Activated naive CD4-positive, alpha-beta T cell treated with anti-CD3 and anti-CD28 coated beads for 36 hours (primary cell): ENCODE data around the gene PGLYRP4. TPM values are rescaled to one million over a fixed set of nuclear protein-coding genes. Genes with fewer than 3 reads are reported as not detected.

Experiments
- CTCF ChIA-PET: fragments of 350-600 bp; sonication (Branson Sonifier 250); formaldehyde crosslinking; loops from one replicate; lab custom pipeline; 2021; ENCODE audit warnings: antibody characterized with exemption; lab: Charles Lee
- DNase-seq: peaks from one replicate; pipeline ENCODE4 v3.0.0-alpha.2; 2020
- H3K27ac Mint-ChIP-seq: one replicate; pipeline ENCODE4 v1.8.0; 2021; ENCODE audit warnings: mild to moderate bottlenecking, mixed read lengths
- H3K27me3 Mint-ChIP-seq: one replicate; pipeline ENCODE4 v1.8.0; 2021; ENCODE audit warnings: low read depth, mixed read lengths
- H3K36me3 Mint-ChIP-seq: one replicate; pipeline ENCODE4 v1.8.0; 2021; ENCODE audit warnings: low read depth, mixed read lengths
- H3K4me1 Mint-ChIP-seq: one replicate; pipeline ENCODE4 v1.8.0; 2021; ENCODE audit warnings: low read depth, mixed read lengths
- H3K4me3 Mint-ChIP-seq: one replicate; pipeline ENCODE4 v1.8.0; 2021; ENCODE audit warnings: mild to moderate bottlenecking, moderate library complexity, mixed read lengths
- H3K9me3 Mint-ChIP-seq: one replicate; pipeline ENCODE4 v1.8.0; 2021; ENCODE audit warnings: mixed read lengths
- intact Hi-C: fragments of 100-400 bp; cut with micrococcal nuclease; formaldehyde crosslinking; loops from one replicate; pipeline ENCODE4 v1.15.1; 2023
- total RNA-seq, 2 experiments: library from RNA; stranded (reverse); gene quantifications; one replicate each; pipeline ENCODE4 v1.2.3, GENCODE V29; 2021

Gene PGLYRP4
- total RNA-seq, 2 experiments from 2014 or later, result not detected

- peak; percentile 27 for DNase-seq
- Mint-ChIP-seq H3K27ac (no peak overlapping the region), H3K36me3 (no peaks in the 10 kb centered on the region), H3K9me3 (no peaks in the 10 kb centered on the region), H3K4me1 (peaks cover 16% of the 10 kb centered on the region), H3K27me3 (peaks cover 8% of the 10 kb centered on the region), H3K4me3 (no peak overlapping the region)
- CTCF ChIA-PET, result interaction anchor here (1.5 kb wide), 1 partner anchor 20 kb away, joined by 3 read pairs; no protein-coding TSS in a partner anchor
- intact Hi-C loops, result no loop called here
These were observed 54.8 kb downstream of the PGLYRP4 start for GRCh38 chr1:153293851-153294250.

- Mint-ChIP-seq H3K36me3 (no peaks in the 10 kb centered on the region), H3K9me3 (no peaks in the 10 kb centered on the region), H3K27me3 (peaks cover 8% of the 10 kb centered on the region), H3K4me3 (no peak overlapping the region), H3K27ac (no peak overlapping the region), H3K4me1 (peaks cover 16% of the 10 kb centered on the region)
- CTCF ChIA-PET, result interaction anchor here (1.5 kb wide), 1 partner anchor 20 kb away, joined by 3 read pairs; no protein-coding TSS in a partner anchor
- no peak for DNase-seq
- intact Hi-C loops, result no loop called here
These were observed 55.2 kb downstream of the PGLYRP4 start for GRCh38 chr1:153293480-153293775.

- CTCF ChIA-PET, result interaction anchor here (1.5 kb wide), 1 partner anchor 21 kb away, joined by 3 read pairs; no protein-coding TSS in a partner anchor
- DNase-seq, result no peak
- Mint-ChIP-seq H3K27me3 (peaks cover 11% of the 10 kb centered on the region), H3K27ac (no peak overlapping the region), H3K9me3 (no peaks in the 10 kb centered on the region), H3K36me3 (no peaks in the 10 kb centered on the region), H3K4me1 (peaks cover 16% of the 10 kb centered on the region), H3K4me3 (no peak overlapping the region)
- intact Hi-C loops, result no loop called here
These were observed 55.7 kb downstream of the PGLYRP4 start for GRCh38 chr1:153292740-153293479.

- intact Hi-C loops, result no loop called here
These were observed 56.5 kb downstream of the PGLYRP4 start for GRCh38 chr1:153292185-153292584.

GRCh38 chr1:153291514-153291913 lies 57.1 kb downstream of the PGLYRP4 start:
- H3K4me3 Mint-ChIP-seq, result no peak overlapping the region
- H3K4me1 Mint-ChIP-seq, result peaks cover 16% of the 10 kb centered on the region
- DNase-seq, result peak; percentile 49
- no peaks in the 10 kb centered on the region for H3K36me3 Mint-ChIP-seq
- no peak overlapping the region for H3K27ac Mint-ChIP-seq
- intact Hi-C loops, result no loop called here
- peaks cover 11% of the 10 kb centered on the region for H3K27me3 Mint-ChIP-seq
- H3K9me3 Mint-ChIP-seq, result no peaks in the 10 kb centered on the region
- CTCF ChIA-PET, result interaction anchor here (1.1 kb wide), 1 partner anchor 11 kb away, joined by 6 read pairs; no protein-coding TSS in a partner anchor

More at GRCh38 chr1:153292185-153292584, 56.5 kb downstream of the PGLYRP4 start:
- DNase-seq, result no peak
- Mint-ChIP-seq H3K9me3 (no peaks in the 10 kb centered on the region), H3K4me3 (no peak overlapping the region), H3K36me3 (no peaks in the 10 kb centered on the region), H3K27me3 (peaks cover 11% of the 10 kb centered on the region), H3K27ac (no peak overlapping the region), H3K4me1 (peaks cover 16% of the 10 kb centered on the region)
- CTCF ChIA-PET, result interaction anchor here (1.1 kb wide), 1 partner anchor 11 kb away, joined by 6 read pairs; no protein-coding TSS in a partner anchor

- intact Hi-C loops, result no loop called here
- Mint-ChIP-seq H3K4me3 (no peak overlapping the region), H3K36me3 (no peaks in the 10 kb centered on the region), H3K27ac (no peak overlapping the region), H3K4me1 (peaks cover 11% of the 10 kb centered on the region), H3K9me3 (no peaks in the 10 kb centered on the region), H3K27me3 (peaks cover 12% of the 10 kb centered on the region)
- CTCF ChIA-PET, result interaction anchor here (1.0 to 1.9 kb wide), 4 partner anchors 14 to 66 kb away, joined by 3 to 6 read pairs (median 4); partner anchors contain the start of gene LORICRIN
- DNase-seq, result peak; percentile 32
These were observed 59.9 kb downstream of the PGLYRP4 start for GRCh38 chr1:153288634-153289275.

Other genes with a start within 250 kb of the PGLYRP4 start
- gene SPRR2F, start 235.3 kb downstream of the PGLYRP4 start, total RNA-seq, result not detected
- not detected for gene SPRR2G, start 198.0 kb downstream of the PGLYRP4 start, total RNA-seq
- gene LELP1, start 145.4 kb downstream of the PGLYRP4 start, total RNA-seq, result not detected
- gene PRR9, start 131.3 kb downstream of the PGLYRP4 start, total RNA-seq, result not detected
- not detected for gene LORICRIN, start 89.2 kb downstream of the PGLYRP4 start, total RNA-seq
- not detected for gene PGLYRP3, start 35.9 kb downstream of the PGLYRP4 start, total RNA-seq
- gene S100A9, start 9.0 kb upstream of the PGLYRP4 start, total RNA-seq, result 1 to 10 TPM; 1.7 to 2.6 TPM
- gene S100A12, start 26.8 kb upstream of the PGLYRP4 start, total RNA-seq, result not detected
- not detected for gene S100A8, start 42.2 kb upstream of the PGLYRP4 start, total RNA-seq
- gene S100A7A, start 67.7 kb upstream of the PGLYRP4 start, total RNA-seq, result not detected
- gene S100A7, start 111.8 kb upstream of the PGLYRP4 start, total RNA-seq, result not detected
- gene S100A6, start 187.2 kb upstream of the PGLYRP4 start, total RNA-seq, result 100 to 1,000 TPM; 200 to 204 TPM
- under 1 TPM; 0.89 to 0.93 TPM for gene S100A5, start 192.1 kb upstream of the PGLYRP4 start, total RNA-seq
- gene S100A4, start 197.0 kb upstream of the PGLYRP4 start, total RNA-seq, result 10 to 100 TPM; 36.5 to 37.9 TPM
- gene S100A3, start 200.4 kb upstream of the PGLYRP4 start, total RNA-seq, result not detected
- under 1 TPM; 0.74 to 0.77 TPM for gene S100A2, start 217.0 kb upstream of the PGLYRP4 start, total RNA-seq